HG03442 (cell line): ENCODE measurements around the gene RHBDL1.

Experiments used
- ATAC-seq: cut with Tn5 transposase; IDR thresholded peaks from one replicate; pipeline ENCODE4 v1.9.1; 2021; ENCODE audit warnings: mild to moderate bottlenecking, moderate library complexity; ENCODE audit not compliant: unreplicated experiment

Gene RHBDL1

GRCh38 chr16:672371-672770, 3.1 kb upstream of the RHBDL1 start:
- no peak for ATAC-seq

GRCh38 chr16:672851-673250, 2.6 kb upstream of the RHBDL1 start:
- no peak for ATAC-seq

- ATAC-seq: no peak
Measured at GRCh38 chr16:673399-673991, 2.0 kb upstream of the RHBDL1 start.

- ATAC-seq: no peak
Measured at GRCh38 chr16:674214-674881, 1.1 kb upstream of the RHBDL1 start.

DNA sequence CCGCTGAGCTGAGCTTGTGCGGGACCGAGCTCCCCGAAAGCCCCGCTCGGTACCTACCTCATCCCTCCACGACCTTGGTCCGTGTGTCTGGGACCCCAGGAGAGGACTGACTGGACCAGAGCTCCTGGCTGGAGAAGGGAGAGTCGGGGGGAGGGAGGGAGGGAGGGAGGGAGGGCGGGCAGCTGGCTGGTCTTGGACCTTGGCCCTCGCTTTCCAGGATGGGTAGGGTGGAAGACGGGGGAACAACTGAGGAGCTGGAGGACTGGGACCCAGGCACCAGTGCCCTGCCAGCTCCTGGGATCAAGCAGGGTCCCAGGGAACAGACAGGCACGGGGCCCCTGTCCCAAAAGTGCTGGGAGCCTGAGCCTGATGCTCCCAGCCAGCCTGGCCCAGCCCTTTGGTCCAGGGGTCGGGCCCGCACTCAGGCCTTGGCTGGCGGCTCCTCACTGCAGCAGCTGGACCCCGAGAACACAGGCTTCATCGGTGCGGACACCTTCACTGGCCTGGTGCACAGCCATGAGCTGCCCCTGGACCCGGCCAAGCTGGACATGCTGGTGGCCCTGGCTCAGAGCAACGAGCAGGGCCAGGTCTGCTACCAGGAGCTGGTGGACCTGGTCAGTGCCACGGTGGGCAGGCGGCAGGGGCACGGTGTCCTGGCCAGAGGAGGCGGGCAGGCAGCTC, 553 bp downstream of the RHBDL1 start:
- ATAC-seq: no peak

DNA sequence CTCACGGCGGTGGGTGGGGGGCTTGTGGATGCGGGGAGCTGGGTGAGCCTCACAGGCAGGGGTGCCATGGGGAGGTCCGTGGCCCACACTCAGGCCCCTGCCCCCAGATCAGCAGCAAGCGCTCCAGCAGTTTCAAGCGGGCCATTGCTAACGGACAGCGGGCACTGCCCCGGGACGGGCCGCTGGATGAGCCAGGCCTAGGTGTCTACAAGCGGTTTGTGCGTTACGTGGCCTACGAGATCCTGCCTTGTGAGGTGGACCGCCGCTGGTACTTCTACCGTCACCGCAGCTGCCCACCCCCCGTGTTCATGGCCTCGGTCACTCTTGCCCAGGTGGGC, 1.1 kb downstream of the RHBDL1 start:
- no peak for ATAC-seq

DNA sequence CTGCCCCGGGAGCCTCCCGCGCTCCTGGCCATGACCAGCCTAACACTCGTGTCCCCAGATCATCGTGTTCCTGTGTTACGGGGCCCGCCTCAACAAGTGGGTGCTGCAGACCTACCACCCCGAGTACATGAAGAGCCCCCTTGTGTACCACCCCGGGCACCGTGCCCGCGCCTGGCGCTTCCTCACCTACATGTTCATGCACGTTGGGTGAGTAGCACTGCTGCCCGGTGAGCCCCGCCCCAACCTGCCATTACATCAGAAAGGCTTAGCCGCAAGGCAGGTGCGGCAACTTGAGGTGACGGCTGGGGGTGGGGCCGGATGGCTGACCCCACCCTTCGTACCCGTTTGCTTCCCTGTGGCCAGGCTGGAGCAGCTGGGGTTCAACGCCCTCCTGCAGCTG, 1.4 kb downstream of the RHBDL1 start:
- ATAC-seq: no peak

GRCh38 chr16:677316-678190, 2.1 kb downstream of the RHBDL1 start:
- ATAC-seq: no peak

- no peak for ATAC-seq
Measured at GRCh38 chr16:678209-678857, 2.9 kb downstream of the RHBDL1 start.

- no peak for ATAC-seq
Measured at GRCh38 chr16:678858-679813, 3.7 kb downstream of the RHBDL1 start.

DNA sequence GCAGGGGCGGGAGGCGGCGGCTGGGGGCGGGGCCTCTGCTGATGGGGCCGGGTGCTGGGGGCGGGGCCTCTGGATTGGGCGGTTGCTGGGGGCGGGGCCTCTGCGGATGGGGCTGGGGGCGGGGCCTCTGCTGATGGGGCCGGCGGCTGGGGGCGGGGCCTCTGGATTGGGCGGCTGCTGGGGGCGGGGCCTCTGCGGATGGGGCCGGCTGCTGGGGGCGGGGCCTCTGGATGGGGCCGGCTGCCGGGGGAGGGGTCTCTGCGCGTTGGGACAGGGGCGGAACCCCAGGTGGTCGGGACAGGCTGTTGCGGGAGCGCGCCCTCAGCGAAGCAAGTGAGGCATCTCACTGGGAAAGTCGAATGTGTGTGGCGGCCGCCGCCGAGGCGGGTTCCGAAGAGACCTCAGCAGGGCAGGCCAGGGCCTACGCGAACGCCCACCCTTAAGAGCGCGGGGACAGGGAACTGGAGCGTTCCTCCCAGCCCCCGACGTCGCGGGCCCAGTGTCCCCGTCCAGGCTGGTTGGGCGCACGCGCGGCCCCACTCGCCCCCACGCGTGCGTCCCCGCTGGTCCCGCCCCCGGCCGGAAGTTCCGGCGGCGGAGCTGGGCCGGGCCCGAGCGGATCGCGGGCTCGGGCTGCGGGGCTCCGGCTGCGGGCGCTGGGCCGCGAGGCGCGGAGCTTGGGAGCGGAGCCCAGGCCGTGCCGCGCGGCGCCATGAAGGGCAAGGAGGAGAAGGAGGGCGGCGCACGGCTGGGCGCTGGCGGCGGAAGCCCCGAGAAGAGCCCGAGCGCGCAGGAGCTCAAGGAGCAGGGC, 4.5 kb downstream of the RHBDL1 start, which contains the start of gene STUB1:
STUB1 (plus strand) TSS at position 597 of the 811 bp plus-strand sequence; CDS start at position 713, 116 bp downstream.
- ATAC-seq: peak; percentile 33

DNA sequence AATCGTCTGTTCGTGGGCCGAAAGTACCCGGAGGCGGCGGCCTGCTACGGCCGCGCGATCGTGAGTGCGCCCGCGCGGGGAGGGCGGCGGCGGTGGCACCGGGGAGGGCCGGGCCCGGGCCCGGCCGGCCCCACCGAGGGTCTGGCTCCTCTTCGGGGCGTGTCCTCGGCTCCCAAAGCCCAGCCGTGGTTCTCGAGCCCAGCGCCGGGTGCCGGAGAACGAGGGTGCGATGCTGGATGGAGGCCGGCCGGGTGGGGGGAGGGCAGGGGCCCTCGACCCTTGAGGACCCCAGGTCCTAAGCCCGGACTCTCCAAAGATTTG, 5.1 kb downstream of the RHBDL1 start:
- no peak for ATAC-seq

DNA sequence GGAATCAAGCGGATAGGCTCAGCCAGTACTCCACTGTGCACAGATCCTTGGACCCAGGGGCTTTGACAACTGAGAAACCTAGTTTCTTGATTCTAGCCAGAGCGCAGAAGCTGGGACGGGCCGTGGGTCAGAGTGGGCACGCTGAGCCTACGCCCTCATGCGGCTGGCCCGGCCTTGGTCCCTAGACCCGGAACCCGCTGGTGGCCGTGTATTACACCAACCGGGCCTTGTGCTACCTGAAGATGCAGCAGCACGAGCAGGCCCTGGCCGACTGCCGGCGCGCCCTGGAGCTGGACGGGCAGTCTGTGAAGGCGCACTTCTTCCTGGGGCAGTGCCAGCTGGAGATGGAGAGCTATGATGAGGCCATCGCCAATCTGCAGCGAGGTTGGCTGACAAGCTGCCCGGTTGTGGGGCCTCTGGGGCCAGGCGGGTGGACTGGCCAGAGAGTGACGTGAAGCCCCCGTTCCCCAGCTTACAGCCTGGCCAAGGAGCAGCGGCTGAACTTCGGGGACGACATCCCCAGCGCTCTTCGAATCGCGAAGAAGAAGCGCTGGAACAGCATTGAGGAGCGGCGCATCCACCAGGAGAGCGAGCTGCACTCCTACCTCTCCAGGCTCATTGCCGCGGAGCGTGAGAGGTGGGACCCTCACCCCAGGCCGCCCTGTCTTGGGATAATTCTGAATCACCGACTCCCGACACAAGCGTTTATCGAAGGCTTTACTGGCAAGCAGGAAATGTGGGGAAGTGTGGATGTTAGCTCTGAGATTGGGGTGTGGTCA, 5.7 kb downstream of the RHBDL1 start:
- no peak for ATAC-seq

DNA sequence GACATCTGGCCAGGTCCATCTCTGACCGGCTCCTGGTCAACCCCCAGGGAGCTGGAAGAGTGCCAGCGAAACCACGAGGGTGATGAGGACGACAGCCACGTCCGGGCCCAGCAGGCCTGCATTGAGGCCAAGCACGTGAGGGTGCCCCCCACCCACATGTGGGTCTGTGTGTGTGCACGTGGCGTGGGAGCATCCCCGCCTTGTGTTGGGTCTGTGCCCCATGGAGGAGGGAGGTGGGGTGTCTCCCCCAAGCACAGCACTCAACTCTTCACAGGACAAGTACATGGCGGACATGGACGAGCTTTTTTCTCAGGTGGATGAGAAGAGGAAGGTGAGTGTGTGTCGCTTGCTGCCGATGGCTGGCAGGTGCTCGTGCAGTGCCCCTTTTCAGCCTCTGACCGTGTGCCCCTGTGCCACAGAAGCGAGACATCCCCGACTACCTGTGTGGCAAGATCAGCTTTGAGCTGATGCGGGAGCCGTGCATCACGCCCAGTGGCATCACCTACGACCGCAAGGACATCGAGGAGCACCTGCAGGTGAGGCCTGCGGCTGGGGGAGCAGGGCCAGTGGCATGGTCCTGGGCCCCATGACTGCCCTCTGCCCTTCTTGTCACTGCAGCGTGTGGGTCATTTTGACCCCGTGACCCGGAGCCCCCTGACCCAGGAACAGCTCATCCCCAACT, 6.4 kb downstream of the RHBDL1 start:
- no peak for ATAC-seq

DNA sequence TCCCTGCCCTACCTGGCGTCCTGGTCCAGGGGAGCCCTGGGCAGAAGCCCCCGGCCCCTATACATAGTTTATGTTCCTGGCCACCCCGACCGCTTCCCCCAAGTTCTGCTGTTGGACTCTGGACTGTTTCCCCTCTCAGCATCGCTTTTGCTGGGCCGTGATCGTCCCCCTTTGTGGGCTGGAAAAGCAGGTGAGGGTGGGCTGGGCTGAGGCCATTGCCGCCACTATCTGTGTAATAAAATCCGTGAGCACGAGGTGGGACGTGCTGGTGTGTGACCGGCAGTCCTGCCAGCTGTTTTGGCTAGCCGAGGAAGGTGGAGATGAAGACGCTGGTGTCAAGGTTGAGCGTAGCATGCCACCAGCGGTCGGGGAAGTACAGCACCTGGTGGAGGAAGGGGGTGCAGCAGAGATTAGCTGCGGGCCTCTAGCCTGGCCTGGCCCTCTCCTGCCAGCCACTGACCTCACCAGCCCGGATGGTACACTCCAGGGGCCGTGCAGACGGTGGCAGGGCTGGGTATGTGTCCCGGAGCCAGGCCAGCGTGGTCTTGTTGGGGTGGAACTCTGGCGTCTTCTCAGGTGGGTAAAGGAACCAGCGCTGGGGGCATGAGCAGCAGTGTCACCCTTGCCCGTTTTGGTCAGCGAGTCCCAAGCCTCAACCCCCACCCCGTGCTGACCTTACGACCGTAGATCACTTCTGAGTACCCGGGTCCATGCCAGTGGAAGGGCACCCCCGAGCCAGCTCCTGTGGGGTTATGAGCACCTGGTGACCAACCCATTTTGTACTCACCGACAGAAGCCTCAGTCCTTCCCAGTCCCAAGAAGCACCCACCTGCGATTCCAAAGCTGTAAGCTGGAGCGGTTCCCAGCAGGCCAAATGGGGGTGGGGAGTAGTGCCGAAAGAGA, 7.3 kb downstream of the RHBDL1 start:
- no peak for ATAC-seq

- ATAC-seq: no peak
Measured at GRCh38 chr16:683396-684070, 8.1 kb downstream of the RHBDL1 start.
